HG02763 (cell line): Measurements from ENCODE around the gene PCSK7.
"Not testable (repeated sequence)": the region's sequence is repeated elsewhere in the genome, so short reads cannot be mapped to it uniquely, and the experiment has no call there.

Experiments used
- ATAC-seq: cut with Tn5 transposase; IDR thresholded peaks from one replicate; pipeline ENCODE4 v1.9.1; 2021; ENCODE audit warnings: mild to moderate bottlenecking, moderate library complexity; ENCODE audit not compliant: unreplicated experiment

The PCSK7 gene

DNA sequence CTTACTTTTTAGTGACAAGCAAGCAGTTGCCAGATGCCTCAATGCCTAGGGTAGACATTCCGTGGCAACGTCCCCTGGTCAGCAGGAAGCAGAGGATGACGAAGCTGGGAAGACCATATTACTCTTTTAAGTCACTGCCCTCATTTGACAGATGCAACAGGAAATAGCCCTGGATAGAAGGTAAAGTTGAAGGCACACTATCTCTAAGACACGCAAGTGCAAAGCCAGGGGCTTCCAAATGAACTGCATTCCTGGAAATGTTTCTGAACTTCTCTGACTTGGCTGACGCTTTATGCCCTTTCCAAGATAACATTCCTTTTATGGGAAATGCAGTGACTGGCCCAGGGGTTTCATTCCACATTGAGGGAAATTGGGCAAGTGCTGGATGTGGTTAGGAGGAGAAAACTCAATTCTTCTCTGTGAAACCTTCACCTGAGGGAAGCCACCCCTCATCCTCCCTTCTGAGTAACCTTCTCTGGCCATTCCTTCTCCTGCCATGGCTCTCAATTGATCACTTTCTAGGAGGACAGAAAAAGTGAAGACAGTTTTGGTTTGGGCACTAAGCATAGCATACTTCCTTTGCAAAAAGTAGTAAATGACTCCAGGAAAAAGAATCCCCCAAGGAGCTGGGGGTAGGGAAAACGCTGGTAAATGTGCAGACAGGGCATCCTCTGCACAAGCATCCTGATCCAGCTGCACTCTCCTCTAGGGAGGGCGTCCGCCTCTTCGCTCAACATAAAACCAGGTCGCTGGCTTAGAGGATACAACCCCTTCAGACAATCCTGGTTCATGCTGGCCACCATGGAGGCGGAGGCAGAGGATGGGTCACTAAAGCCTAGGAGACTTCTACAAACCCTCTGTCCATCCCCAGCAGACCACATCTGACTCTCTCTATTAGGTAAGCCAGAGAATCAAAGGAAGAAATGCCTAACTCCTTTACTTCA is 14.5 kb downstream of the PCSK7 start:
- ATAC-seq, result no peak

DNA sequence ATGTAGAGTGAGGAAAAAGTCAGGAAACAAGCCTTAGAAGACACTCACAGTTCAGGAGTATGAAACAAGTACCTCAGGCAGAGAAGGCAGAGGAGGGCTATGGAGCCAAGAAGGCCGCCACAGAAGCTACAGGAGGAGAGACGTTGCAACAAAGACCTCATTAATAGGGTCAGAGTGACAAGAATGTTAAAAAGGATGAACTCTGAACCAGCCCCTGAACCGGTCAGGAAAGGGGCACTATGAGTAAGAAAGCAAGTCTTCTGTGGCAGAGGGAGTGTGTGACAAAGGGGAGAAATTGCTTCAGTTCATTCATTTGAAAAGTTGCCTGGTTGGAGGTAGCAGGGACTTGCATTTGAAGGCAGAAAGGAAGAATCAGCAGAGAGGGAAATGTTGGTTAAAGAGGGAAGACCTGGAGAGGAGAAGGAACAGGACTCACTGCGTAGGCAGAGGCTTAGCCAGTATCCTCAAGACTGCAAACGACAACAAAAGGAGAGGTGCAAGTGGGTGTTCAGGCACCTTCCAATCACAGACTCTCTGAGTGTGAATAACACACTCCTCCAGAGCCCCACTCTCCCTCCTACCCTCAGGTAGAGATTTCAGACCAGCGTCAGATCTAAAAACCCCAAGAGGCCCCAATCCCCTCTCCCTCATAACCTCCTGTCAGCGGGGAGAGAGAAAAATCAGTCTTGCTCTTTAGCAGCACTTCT is 17.3 kb downstream of the PCSK7 start:
- ATAC-seq, result no peak

GRCh38 chr11:117212697-117213355 is 19.0 kb downstream of the PCSK7 start:
- no peak for ATAC-seq

- no peak for ATAC-seq
Measured at GRCh38 chr11:117210620-117211019, 21.3 kb downstream of the PCSK7 start.

DNA sequence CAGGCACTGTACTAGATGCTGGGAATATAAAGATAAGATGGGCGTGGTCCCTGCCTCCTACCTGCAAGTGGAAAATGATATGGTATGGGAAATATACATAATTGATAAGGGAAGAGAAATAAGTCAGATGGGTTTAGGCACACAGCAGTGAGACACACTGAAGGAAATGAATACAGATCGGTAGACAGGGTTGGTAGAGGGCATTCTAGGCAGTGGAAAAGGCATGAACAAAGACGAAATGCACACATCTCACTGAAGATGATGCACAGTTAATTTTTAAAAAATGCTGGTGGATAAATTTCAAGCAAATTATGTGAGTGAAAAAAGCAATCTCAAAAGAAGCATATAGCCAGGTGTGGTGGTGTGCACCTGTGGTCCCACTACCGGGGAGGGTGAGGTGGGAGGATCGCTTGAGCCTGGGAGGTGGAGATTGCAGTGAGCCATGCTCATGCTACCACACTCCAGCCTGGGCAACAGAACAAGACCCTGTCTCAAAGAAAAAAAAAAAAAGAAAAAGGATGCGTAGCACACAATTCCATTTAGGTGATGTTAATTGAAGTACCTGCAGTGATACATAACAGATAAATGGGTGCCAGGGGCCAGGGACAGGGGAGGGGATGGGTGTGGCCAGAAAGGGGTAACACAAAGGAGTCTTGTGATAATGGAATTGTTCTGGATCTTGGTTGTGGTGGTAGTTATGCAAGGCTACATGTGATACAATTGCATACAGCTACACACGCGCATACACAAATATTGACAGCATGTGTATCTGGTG is 22.3 kb downstream of the PCSK7 start:
- ATAC-seq, result not testable (repeated sequence)

DNA sequence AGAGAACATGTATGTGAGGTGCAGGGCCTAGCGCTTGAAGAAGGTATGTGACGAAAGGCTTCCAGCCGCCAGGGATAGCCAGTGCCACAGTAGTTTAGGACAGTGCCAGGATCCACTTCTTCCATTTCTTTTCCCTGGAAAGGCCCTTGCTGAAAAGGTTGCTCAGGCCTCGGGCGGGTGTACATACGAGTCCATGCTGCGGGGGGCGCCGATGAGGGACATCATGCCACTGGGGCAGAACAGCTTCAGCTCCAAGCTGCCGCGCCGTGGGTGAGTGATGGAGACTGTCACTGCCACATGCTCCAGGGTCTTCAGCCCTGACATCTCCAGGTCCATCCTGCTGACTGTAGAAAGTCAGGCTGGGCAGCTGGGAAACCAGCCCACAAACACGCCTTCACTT is 23.2 kb downstream of the PCSK7 start:
- ATAC-seq, result not testable (repeated sequence)

- ATAC-seq, result not testable (repeated sequence)
Measured at GRCh38 chr11:117207481-117207880, 24.4 kb downstream of the PCSK7 start.

- not testable (repeated sequence) for ATAC-seq
Measured at GRCh38 chr11:117206859-117207258, 25.0 kb downstream of the PCSK7 start.

DNA sequence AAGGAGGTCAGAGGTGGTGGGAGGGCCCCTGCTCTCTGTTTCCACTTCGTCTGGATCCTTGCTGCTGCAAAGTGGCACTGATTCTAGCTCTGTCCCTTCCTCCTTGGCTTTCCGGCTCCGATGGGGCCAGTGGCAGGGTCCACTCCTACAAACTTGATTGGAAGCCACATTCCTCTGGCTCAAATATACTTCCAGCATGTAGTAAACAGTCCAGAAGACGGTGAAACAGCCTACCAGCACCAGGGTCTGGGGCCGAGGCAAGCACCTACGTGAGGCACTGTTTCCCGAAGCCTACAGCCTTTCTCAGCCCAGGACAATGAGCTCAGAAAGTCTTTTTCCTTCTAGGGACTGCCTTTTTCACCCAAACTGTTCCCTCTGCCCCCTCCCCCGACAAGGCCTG is 25.8 kb downstream of the PCSK7 start:
- ATAC-seq, result not testable (repeated sequence)

- ATAC-seq, result no peak
Measured at GRCh38 chr11:117205211-117205818, 26.6 kb downstream of the PCSK7 start.

DNA sequence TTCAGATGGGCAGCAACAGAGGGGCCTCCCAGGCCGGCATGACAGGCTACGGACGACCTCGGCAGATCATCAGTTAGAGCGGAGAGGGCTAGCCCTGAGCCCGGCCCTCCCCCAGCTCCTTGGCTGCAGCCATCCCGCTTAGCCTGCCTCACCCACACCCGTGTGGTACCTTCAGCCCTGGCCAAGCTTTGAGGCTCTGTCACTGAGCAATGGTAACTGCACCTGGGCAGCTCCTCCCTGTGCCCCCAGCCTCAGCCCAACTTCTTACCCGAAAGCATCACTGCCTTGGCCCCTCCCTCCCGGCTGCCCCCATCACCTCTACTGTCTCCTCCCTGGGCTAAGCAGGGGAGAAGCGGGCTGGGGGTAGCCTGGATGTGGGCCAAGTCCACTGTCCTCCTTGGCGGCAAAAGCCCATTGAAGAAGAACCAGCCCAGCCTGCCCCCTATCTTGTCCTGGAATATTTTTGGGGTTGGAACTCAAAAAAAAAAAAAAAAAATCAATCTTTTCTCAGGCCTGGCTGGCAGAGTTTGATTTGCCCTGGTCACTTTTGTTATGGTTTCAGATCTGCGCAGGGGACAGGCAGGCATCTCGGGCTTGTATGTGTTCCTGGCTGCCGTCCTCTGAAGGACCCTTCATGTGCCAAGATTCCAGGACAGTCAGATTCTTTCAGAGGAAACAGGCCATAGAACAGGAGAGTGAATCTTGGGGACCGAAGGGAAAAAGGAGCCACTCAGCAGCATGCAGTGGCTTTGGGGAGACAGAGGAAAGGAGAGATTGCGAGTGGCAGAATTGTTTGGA is 27.4 kb downstream of the PCSK7 start:
- no peak for ATAC-seq

DNA sequence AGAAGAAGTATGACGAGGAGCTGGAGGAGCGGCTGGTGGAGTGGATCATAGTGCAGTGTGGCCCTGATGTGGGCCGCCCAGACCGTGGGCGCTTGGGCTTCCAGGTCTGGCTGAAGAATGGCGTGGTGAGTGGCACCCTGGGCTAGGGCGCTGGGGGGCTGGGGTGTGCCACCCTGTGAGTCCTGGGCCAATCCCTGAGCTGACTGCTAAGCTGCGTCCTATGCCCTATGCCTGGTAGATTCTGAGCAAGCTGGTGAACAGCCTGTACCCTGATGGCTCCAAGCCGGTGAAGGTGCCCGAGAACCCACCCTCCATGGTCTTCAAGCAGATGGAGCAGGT is 28.8 kb downstream of the PCSK7 start:
- no peak for ATAC-seq

DNA sequence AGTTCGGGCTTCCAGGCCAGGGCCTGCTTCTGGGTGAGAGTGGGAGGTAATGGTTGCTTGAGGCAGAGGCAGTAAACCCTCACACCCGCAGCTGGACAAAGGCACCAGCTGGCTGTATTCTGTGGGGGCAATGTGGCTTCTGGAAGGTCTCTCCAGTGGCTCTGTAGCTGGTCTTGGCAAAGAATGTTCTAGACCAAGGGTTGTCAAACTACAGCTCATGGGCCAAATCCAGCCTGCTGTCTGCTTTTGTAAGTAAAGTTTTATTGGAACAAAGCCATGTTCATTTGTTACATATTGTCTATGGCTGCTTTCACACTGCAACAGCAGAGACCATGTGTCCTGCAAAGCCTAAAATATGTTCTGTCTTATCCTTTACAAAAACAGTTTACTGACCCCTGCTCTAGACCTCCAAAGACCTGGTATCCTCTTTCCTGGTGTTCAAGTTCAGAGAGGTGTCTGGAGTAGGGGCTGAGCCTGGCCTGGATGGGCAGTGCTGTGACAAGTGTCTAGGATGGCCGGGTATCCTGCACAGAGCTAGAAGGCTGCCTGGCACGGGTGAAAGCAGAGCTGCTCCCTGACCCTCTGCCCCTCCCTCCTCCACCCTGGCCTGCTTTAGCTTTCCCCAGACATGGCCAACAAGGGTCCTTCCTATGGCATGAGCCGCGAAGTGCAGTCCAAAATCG is 29.3 kb downstream of the PCSK7 start:
- ATAC-seq, result no peak

DNA sequence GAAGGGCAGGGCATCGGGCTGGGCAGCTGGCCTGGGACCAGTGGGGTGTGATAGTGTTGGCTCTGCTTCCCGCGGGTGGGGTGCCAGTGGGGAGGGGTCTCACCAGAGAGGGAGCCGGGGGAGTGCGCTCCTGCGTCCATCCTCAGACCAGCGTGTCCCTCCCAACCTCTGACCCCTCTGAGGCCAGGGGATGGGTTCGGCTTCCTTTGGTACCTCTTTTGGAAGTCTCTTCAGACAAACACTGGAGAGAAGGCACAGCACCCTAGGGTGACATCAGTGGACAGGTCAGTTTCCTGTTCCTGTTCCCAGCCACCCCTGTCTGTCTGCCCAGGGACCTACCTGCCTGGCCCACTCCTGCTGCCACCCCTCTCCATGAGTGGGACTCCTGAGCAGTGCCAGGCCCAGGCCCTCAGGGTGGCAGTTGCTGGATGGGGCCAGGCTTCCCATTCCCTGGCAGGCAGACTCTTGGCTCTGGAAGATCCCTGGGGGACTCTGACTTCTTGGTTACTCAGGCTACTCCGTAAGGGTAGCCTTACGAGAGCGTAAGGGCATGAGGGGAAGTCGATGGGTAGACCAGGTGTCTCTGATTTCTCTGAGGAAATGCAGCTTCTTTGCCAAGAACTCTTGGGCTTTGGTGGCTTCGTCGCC is 30.1 kb downstream of the PCSK7 start:
- no peak for ATAC-seq

- no peak for ATAC-seq
Measured at GRCh38 chr11:117200813-117201657, 30.8 kb downstream of the PCSK7 start.

DNA sequence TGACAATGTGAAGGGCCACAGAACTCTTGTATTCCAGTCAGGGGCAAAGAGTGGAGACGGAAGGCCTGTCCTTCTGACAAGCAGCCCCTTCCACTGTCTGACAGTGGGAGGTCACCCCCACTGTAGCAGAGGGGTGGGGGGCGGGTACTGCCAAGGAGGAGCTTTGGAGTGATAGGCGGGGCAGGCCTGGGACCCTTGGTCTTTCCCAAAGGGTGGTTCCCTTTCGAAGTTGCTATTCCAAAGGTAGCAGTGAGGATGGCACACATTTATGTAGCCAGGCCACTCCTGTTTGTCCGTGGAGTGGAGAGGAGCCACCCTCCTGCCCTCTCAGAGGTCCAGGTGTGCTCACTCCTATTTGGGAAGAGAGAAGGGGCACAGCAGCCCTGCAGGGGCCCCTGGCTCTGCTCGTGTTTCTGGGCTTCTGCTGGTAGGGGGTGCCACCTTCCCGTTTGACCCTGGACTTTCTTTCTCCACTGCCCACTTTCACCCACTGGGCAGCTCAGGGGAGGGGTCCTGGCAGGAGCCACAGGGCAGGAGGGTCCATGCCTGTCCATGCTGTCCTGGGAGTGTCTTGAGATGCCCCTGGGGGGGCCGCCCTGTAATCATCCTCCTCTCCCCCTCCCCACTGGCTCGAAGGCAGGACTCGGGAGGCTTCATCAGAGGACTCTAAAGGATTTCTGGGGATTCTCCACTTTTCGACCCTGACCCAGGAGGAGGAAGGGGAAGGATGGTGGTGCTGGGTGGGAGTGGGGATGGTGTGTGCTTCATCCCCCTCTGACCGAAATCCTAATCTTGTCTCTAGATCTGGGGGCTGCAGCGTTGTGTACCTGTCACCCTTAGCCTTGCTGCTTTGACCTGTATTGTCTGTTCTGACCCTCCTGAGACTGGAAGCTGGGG is 31.7 kb downstream of the PCSK7 start:
- no peak for ATAC-seq
